A204.1 (cell line): ENCODE data around the gene PLEKHB1.
"Not testable (repeated sequence)": the region's sequence is repeated elsewhere in the genome, so short reads cannot be mapped to it uniquely, and the experiment has no call there.

Source experiments
- FAIRE-seq: peaks from 2 replicates; lab custom pipeline; 2012; peaks lifted over from hg19 to GRCh38; lab: Jason Lieb, UNC

PLEKHB1 gene

DNA sequence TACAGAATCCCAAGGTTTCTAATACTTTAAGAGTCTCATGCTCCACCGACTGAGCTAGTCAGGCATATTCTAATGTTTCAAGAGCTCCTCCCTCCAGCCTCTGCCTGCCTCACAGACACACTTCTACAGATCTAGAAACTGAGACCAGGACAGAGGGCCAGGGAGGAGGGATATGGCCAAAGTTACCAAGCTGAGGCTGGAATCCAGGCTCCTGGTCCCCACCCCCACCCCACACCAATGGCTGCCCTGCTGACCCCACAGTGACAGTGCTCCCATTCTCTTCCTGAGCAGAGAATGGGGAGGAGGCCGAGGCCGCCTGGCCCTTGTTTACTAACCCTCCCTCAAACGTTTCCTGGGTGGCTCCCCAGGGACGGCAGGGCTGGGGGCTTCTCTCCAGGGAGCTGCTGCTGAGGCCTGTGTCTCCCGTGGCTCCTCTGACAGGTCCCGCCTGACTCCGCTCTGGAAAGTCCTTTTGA is 2.2 kb downstream of the PLEKHB1 start:
- FAIRE-seq = no peak

GRCh38 chr11:73649206-73649605 is 2.8 kb downstream of the PLEKHB1 start:
- FAIRE-seq = no peak

DNA sequence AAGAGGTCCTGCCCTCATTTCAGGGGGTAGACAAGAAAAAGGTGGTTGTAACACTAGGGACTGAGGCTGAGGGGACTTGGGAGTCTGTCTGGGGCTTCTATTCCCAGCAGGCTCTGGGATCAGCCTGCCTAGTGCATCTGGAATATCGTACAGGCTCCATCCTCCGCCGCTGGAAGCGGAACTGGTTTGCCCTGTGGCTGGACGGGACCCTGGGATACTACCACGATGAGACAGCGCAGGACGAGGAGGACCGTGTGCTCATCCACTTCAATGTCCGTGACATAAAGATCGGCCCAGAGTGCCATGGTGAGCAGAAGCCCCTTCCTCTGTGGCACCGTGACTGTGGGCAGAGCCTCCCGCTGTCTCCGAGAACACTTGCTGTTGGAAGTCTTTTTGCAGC is 4.0 kb downstream of the PLEKHB1 start:
- no peak for FAIRE-seq

GRCh38 chr11:73651252-73651651 is 4.9 kb downstream of the PLEKHB1 start:
- no peak for FAIRE-seq

DNA sequence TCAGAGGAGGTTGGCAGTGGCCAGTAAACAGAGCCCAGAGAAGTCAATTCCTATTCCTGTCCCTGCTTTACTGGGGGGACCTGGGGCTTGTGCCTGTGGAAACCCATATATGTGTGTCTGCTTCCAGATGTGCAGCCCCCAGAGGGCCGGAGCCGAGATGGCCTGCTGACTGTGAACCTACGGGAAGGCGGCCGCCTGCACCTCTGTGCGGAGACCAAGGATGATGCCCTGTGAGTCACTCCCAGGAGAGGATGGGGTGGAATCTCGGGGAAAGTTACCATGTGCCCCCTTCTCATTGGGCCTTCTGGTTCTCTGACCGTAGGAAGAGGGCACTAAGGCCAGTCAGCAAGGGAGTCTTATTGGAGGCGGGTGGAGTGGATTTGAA is 5.3 kb downstream of the PLEKHB1 start:
- FAIRE-seq = no peak

- no peak for FAIRE-seq
Observed at GRCh38 chr11:73652046-73652730, 5.8 kb downstream of the PLEKHB1 start.

- FAIRE-seq = no peak
Observed at GRCh38 chr11:73652856-73653559, 6.6 kb downstream of the PLEKHB1 start.

GRCh38 chr11:73653996-73654395 is 7.6 kb downstream of the PLEKHB1 start:
- no peak for FAIRE-seq

DNA sequence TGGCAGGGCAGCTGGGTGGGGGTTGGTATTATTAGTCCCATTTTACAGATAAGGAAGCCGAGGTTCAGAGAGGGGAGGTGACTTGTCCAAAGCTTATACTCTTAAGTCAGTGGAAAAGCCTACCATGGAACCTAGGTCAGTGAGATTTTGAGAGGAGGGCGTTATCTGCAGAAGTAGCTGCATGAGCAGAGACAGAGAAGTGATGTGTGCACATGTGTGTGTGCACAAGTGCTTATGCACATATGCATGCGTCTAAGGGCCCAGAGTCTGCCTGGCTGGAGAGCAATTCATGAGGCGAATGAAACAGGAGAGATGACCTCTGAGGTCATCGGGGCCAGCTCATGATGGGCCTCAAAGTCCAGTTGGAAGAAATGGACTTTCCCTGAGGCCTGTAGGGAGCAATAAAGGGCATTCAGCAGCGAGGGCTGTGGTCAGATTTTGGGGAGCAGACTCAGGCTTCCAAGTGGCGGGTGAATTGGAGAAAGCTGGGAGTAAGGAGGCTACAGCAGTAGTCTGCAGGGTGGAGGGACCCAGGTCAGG is 8.2 kb downstream of the PLEKHB1 start:
- FAIRE-seq = no peak

DNA sequence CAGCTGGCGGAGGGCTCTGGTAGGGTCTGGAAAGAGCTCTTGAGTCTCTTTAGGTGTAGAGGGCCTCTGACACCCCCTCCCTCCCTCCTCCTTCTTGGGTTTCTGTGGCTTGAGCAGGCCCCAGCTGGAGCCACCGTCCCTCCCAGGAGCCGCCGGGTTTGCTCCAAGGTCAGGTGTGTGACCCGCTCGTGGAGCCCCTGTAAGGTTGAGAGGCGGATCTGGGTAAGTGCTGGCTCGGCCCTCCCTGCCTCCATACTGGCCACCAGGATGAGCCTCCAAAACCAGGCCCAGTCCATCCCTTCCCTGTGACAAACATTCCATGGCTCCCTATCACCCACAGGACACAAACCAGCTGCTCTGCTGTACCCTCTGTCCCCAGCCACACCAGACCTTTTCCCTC is 9.3 kb downstream of the PLEKHB1 start:
- no peak for FAIRE-seq

DNA sequence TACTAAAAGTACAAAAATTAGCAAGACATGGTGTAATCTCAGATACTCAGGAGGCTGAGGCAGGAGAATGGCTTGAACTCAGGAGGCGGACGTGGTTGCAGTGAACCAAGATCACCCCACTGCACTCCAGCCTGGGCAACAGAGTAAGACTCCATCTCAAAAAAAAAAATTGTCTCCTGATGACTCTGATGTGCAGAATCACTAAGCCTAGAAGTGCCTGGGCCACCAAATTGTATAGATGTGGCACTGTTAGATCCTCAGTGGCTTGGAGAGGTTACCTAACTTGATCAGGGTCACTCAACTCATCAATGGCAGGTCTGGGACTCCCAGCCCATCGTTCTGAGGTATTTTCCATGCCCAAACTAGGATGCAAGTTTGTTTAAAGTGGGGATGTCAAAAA is 10.6 kb downstream of the PLEKHB1 start:
- no peak for FAIRE-seq

DNA sequence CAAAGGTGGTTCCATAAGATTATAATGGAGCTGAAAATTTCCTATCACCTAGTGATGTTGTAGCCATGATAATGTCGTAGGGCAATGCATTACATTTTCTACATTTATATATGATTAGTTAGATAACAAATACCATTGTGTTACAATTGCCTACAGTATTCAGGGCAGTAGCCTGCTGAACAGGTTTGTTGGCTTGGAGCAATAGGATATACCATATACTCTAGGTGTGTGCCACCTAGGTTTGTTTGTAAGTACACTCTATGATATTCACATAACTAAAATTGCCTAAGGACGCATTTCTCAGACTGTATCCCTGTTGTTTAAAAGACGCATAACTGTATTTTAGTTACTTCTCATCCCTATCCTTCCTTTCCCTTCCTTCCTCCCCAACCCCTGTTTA is 13.6 kb downstream of the PLEKHB1 start:
- FAIRE-seq = no peak

DNA sequence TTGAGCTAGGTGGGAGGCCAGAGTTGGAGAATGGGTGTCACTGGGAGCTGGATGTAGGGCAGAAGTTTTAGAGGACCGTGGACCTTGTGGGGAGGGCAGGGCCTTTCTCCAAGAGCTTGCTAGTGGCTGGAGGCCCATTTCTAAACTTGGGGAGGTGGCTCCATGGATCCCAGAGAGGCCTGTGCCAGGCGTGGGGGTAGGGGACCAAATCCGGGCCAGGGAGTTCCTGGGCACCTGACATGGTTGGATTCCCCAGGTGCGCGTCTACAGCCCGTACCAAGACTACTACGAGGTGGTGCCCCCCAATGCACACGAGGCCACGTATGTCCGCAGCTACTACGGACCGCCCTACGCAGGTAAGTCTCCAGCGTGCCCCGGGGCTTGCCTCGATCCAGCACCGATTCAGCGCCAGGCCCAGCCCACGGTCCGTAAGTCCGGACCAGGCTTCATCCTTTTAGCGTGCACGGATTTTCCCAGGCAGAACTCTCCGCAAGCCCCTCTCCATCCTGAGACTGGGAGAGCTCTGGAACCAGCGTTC is 14.2 kb downstream of the PLEKHB1 start:
- FAIRE-seq = no peak

GRCh38 chr11:73661035-73661628 is 14.8 kb downstream of the PLEKHB1 start:
- no peak for FAIRE-seq

- FAIRE-seq = no peak
Observed at GRCh38 chr11:73662445-73663157, 16.2 kb downstream of the PLEKHB1 start.

GRCh38 chr11:73663604-73664495 is 17.5 kb downstream of the PLEKHB1 start:
- no peak for FAIRE-seq

DNA sequence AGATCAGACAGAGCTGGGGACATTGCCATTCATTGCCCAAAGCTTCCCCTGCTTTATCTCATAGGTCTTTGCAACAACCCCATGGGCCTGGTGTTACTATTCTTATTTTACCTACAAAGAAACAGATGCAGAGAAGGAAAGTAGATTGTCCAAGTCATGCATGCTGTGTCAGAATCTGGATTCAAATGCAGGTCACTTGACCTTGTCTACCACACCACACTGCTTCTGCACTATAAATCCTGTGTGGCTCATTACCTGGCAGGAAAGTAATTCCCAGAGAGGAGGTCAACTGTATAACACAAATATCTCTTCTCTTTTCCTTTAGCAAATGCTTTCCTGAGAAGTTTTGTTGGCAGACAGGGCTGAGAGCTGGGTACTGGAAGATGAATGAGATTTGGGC is 18.5 kb downstream of the PLEKHB1 start:
- FAIRE-seq = no peak

DNA sequence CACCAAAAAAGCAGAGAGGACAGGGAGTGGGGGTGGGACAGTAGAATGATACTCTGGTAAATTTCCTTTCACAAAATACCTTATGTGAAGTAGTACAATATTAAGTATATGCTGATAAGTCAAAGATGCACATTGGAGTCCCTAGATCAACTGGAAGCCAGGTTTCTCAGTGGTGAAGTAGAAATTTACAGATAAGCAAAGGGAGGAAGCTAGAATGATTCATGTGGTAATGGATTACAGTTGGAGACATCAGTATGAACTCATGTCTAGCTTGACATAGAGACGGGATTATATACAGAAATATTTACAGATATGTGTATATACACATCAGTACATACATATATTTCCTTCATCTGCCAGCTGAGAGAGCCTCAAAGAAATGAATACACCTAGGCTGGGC is 21.5 kb downstream of the PLEKHB1 start:
- no peak for FAIRE-seq

GRCh38 chr11:73670808-73671207 is 24.4 kb downstream of the PLEKHB1 start:
- no peak for FAIRE-seq

GRCh38 chr11:73671701-73672100 is 25.3 kb downstream of the PLEKHB1 start:
- no peak for FAIRE-seq

GRCh38 chr11:73676552-73676951 is 30.2 kb downstream of the PLEKHB1 start:
- FAIRE-seq = not testable (repeated sequence)
